Hepatocyte (in vitro differentiated cells): Measurements from ENCODE around the gene PCDHGA10. TPM values are rescaled to one million over a fixed set of nuclear protein-coding genes. Genes with fewer than 3 reads are reported as not detected.
A peak's percentile ranks its signal among the peaks of the same experiment; 100 is the strongest.

Source experiments
- DNase-seq: peaks from one replicate; pipeline ENCODE4 v3.0.0-alpha.2; 2016; ENCODE audit warnings: low spot score
- H2AFZ ChIP-seq: fragments of 200-600 bp; sonication (generic); 2 replicates; pipeline ENCODE4 v1.6.0; 2016; ENCODE audit warnings: antibody characterized with exemption, mild to moderate bottlenecking
- H3K27ac ChIP-seq: fragments of 200-600 bp; sonication (generic); 2 replicates; pipeline ENCODE4 v1.5.1; 2016; ENCODE audit warnings: mild to moderate bottlenecking
- H3K27me3 ChIP-seq: fragments of 200-600 bp; sonication (generic); 2 replicates; pipeline ENCODE4 v1.6.1; 2016
- H3K36me3 ChIP-seq: fragments of 200-600 bp; sonication (generic); replicated peaks from 2 replicates; pipeline ENCODE4 v1.5.1; 2016; ENCODE audit warnings: low read depth; ENCODE audit not compliant: insufficient read depth
- H3K4me1 ChIP-seq: fragments of 200-600 bp; sonication (generic); 2 replicates; pipeline ENCODE4 v1.5.1; 2016; ENCODE audit warnings: mild to moderate bottlenecking, moderate library complexity; ENCODE audit not compliant: insufficient read depth
- H3K4me2 ChIP-seq: fragments of 200-600 bp; sonication (generic); 2 replicates; pipeline ENCODE4 v1.6.0; 2016
- H3K4me3 ChIP-seq: fragments of 200-600 bp; sonication (generic); 2 replicates; pipeline ENCODE4 v1.5.1; 2016; ENCODE audit warnings: mild to moderate bottlenecking
- H3K79me2 ChIP-seq: fragments of 200-600 bp; sonication (generic); 2 replicates; pipeline ENCODE4 v1.6.0; 2017; ENCODE audit warnings: mild to moderate bottlenecking
- H3K9me2 ChIP-seq: fragments of 200-600 bp; sonication (generic); replicated peaks from 2 replicates; pipeline ENCODE4 v1.6.0; 2017; ENCODE audit warnings: mild to moderate bottlenecking; ENCODE audit not compliant: insufficient read depth
- H3K9me3 ChIP-seq: fragments of 200-600 bp; sonication (generic); 2 replicates; pipeline ENCODE4 v1.5.1; 2016; ENCODE audit warnings: low read depth, mild to moderate bottlenecking
- H4K20me1 ChIP-seq: fragments of 200-600 bp; sonication (generic); 2 replicates; pipeline ENCODE4 v1.6.0; 2016; ENCODE audit warnings: mild to moderate bottlenecking; ENCODE audit not compliant: insufficient read depth, poor library complexity, severe bottlenecking
- EZH2 ChIP-seq: fragments of 200-600 bp; sonication (generic); IDR thresholded peaks from 2 replicates; pipeline ENCODE4 v1.6.1; 2016; ENCODE audit warnings: antibody characterized with exemption, mild to moderate bottlenecking, borderline replicate concordance
- EZH2phosphoT487 ChIP-seq: fragments of 200-600 bp; sonication (generic); IDR thresholded peaks from one replicate; pipeline ENCODE4 v1.6.1; 2018; ENCODE audit warnings: antibody characterized with exemption, mild to moderate bottlenecking, low read depth, moderate library complexity; ENCODE audit not compliant: unreplicated experiment, severe bottlenecking
- WGBS: methylation state at CpG from one replicate; pipeline ENCODE4 v1.1.6; 2016; ENCODE audit warnings: low lambda C conversion rate; ENCODE audit errors: missing lambda C conversion rate; 5-methylcytosine and 5-hydroxymethylcytosine counted together
- polyA plus RNA-seq: library from polyadenylated mRNA; unstranded; fragments of >200 nt; fragmentation: Nextera tagmentation; extraction: Ambion mirVana; gene quantifications from 2 replicates; pipeline ENCODE4 v1.2.1, GENCODE V29; 2016
- total RNA-seq: library from RNA; depleted of rRNA; stranded (reverse); fragments of >200 nt; gene quantifications from 2 replicates; pipeline ENCODE4 v1.2.3, GENCODE V29; 2014
- TF ChIP-seq, protein P1 (sequence below): fragments of 200-600 bp; sonication (generic); IDR thresholded peaks from 2 replicates; pipeline ENCODE4 v1.5.1; 2016; ENCODE audit warnings: antibody characterized with exemption, mild to moderate bottlenecking; ENCODE audit not compliant: poor library complexity

PCDHGA10 gene
- total RNA-seq, result 4.5 and 6.7 TPM in 2 replicates
- 3.0 and 3.9 TPM in 2 replicates for polyA plus RNA-seq

DNA sequence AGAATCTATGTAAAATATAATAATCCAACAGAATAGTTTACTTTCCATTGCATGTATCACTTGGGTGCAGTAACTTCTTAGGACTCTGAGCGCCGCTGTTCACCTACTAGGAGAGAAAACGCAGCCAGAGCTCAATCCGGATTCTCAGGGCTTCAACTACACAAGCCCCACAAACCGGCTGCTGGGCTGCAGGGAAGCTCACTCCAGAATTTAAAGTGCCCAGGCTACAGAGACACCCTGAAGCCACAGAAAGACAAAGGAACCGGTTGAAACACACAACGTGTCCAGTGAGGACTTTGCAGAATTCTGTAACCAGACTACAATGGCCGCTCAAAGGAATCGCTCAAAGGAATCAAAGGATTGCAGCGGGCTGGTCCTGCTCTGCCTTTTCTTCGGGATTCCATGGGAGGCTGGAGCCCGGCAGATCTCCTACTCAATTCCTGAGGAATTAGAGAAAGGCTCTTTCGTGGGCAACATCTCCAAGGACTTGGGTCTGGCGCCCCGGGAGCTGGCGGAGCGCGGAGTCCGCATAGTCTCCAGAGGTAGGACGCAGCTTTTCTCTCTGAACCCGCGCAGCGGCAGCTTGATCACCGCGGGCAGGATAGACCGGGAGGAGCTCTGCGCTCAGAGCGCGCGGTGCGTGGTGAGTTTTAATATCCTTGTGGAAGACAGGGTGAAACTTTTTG lies at the start of gene PCDHGA10:
PCDHGA10 (plus strand) TSS at position 134 of the 686 bp plus-strand sequence; CDS start at position 323, 189 bp downstream.
- no peak for TF ChIP-seq EZH2phosphoT487
- TF ChIP-seq, protein P1, sequence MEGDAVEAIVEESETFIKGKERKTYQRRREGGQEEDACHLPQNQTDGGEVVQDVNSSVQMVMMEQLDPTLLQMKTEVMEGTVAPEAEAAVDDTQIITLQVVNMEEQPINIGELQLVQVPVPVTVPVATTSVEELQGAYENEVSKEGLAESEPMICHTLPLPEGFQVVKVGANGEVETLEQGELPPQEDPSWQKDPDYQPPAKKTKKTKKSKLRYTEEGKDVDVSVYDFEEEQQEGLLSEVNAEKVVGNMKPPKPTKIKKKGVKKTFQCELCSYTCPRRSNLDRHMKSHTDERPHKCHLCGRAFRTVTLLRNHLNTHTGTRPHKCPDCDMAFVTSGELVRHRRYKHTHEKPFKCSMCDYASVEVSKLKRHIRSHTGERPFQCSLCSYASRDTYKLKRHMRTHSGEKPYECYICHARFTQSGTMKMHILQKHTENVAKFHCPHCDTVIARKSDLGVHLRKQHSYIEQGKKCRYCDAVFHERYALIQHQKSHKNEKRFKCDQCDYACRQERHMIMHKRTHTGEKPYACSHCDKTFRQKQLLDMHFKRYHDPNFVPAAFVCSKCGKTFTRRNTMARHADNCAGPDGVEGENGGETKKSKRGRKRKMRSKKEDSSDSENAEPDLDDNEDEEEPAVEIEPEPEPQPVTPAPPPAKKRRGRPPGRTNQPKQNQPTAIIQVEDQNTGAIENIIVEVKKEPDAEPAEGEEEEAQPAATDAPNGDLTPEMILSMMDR, result peak; percentile 49
- peak within 1 kb of the TSS; percentile 53 for H2AFZ ChIP-seq
- no peaks in the 10 kb centered on the region for H3K27me3 ChIP-seq
- peak within 1 kb of the TSS; percentile 54 for H3K27ac ChIP-seq
- DNase-seq, result peak; percentile 74
- peaks cover 44% of the 10 kb centered on the region for H3K9me3 ChIP-seq
- no peaks in the 10 kb centered on the region for H3K4me1 ChIP-seq
- WGBS, result 49% methylated on average over 31 of the region's 31 CpGs
- H3K4me2 ChIP-seq, result peak within 1 kb of the TSS; percentile 73
- H3K36me3 ChIP-seq, result peaks cover 4% of the 10 kb centered on the region
- H4K20me1 ChIP-seq, result no peaks in the 10 kb centered on the region
- H3K9me2 ChIP-seq, result no peaks in the 10 kb centered on the region
- H3K79me2 ChIP-seq, result peaks cover 25% of the 10 kb centered on the region
- peak within 1 kb of the TSS; percentile 44 for H3K4me3 ChIP-seq

DNA sequence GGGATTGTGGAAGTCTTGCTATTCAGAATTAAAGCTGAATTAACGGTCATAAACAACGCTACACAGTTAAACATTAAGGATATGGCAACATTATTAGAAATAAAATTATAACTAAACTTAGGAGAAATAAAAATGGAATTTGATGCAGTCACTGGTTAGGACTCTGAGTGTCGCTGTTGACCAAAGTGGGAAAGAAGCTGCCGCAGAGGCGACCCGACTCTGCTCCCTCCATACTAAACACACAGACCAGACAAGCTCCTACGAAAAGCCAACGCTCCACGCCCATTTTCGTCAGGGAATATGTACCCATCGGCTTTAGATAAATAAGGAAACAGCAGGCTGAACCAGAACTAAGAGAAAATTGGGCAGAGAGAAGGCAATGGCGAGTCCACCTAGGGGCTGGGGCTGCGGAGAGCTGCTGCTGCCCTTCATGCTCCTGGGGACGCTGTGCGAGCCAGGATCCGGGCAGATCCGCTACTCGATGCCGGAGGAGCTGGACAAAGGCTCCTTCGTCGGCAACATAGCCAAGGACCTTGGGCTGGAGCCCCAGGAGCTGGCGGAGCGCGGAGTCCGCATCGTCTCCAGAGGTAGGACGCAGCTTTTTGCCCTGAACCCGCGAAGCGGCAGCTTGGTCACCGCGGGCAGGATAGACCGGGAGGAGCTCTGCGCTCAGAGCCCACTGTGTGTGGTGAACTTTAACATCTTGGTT lies 48.7 kb upstream of the PCDHGA10 start, which contains the start of gene PCDHGA5:
PCDHGA5 (plus strand) TSS at position 211 of the 709 bp plus-strand sequence; CDS start at position 380, 169 bp downstream.
- Histone ChIP-seq H2AFZ (no peak within 1 kb of the TSS), H3K9me3 (peaks cover 5% of the 10 kb centered on the region), H3K79me2 (no peaks in the 10 kb centered on the region), H3K27ac (no peak within 1 kb of the TSS), H3K4me1 (no peaks in the 10 kb centered on the region), H3K4me3 (no peak within 1 kb of the TSS), H3K27me3 (no peaks in the 10 kb centered on the region), H3K36me3 (no peaks in the 10 kb centered on the region), H3K9me2 (no peaks in the 10 kb centered on the region), H4K20me1 (no peaks in the 10 kb centered on the region), H3K4me2 (no peak within 1 kb of the TSS)
- TF ChIP-seq EZH2, result no peak
- TF ChIP-seq, protein P1, result no peak
- no peak for TF ChIP-seq EZH2phosphoT487
- 96% methylated on average over 32 of the region's 34 CpGs for WGBS
- no peak for DNase-seq

DNA sequence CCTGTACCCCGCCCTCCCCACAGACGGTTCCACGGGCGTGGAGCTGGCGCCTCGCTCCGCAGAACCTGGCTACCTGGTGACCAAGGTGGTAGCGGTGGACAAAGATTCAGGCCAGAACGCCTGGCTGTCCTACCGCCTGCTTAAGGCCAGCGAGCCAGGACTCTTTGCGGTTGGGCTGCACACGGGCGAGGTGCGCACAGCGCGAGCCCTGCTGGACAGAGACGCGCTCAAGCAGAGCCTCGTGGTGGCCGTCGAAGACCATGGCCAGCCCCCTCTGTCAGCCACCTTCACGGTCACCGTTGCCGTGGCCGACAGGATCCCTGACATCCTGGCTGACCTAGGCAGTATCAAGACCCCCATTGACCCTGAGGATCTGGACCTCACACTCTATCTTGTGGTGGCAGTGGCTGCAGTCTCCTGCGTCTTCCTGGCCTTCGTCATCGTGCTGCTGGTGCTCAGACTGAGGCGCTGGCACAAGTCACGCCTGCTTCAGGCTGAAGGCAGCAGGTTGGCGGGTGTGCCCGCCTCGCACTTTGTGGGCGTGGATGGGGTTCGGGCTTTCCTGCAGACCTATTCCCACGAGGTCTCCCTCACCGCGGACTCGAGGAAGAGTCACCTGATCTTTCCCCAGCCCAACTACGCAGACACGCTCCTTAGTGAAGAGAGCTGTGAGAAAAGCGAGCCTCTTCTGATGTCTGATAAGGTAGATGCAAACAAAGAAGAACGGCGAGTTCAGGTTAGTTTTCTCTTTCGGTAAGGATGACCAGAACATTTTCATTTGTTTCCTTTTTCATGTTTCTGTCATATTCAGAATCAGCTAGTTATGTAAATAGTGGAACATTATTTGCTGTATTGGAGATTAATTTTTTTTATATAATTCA lies 46.5 kb upstream of the PCDHGA10 start:
- H3K4me1 ChIP-seq, result no peaks in the 10 kb centered on the region
- H4K20me1 ChIP-seq, result no peaks in the 10 kb centered on the region
- 96% methylated on average over 43 of the region's 46 CpGs for WGBS
- no peak overlapping the region for H3K27ac ChIP-seq
- H3K36me3 ChIP-seq, result no peaks in the 10 kb centered on the region
- no peaks in the 10 kb centered on the region for H3K79me2 ChIP-seq
- no peak for DNase-seq
- H3K4me2 ChIP-seq, result no peak overlapping the region
- TF ChIP-seq EZH2phosphoT487 (no peak), EZH2 (no peak)
- TF ChIP-seq, protein P1, result no peak
- H2AFZ ChIP-seq, result no peak overlapping the region
- H3K9me3 ChIP-seq, result peaks cover 5% of the 10 kb centered on the region
- no peaks in the 10 kb centered on the region for H3K9me2 ChIP-seq
- no peaks in the 10 kb centered on the region for H3K27me3 ChIP-seq
- H3K4me3 ChIP-seq, result no peak overlapping the region
